ENCODE data around the gene SYNE2.

The SYNE2 gene

GRCh38 chr14:63878052-63878451 lies 25.2 kb downstream of the SYNE2 start:
- TF ChIP-seq CTCF (IDR thresholded peaks at IDR 0.05; ENCODE audit: low read length, missing control alignments), result no peak
- DNase-seq (ENCODE audit: low read depth), result no peak
- no peak overlapping the region for H3K4me3 ChIP-seq (replicated peaks; ENCODE audit: low read depth, low read length)

- DNase-seq (ENCODE audit: low read depth), result no peak
- no peak for TF ChIP-seq CTCF (IDR thresholded peaks at IDR 0.05; ENCODE audit: low read length, missing control alignments)
- H3K4me3 ChIP-seq (replicated peaks; ENCODE audit: low read depth, low read length), result no peak overlapping the region
Measured at GRCh38 chr14:63878792-63879191, 26.0 kb downstream of the SYNE2 start.

GRCh38 chr14:63881926-63882325 lies 29.1 kb downstream of the SYNE2 start:
- DNase-seq (ENCODE audit: low read depth), result no peak
- no peak overlapping the region for H3K4me3 ChIP-seq (replicated peaks; ENCODE audit: low read depth, low read length)
- TF ChIP-seq CTCF (IDR thresholded peaks at IDR 0.05; ENCODE audit: low read length, missing control alignments), result no peak

GRCh38 chr14:63887899-63888298 lies 35.1 kb downstream of the SYNE2 start:
- no peak for DNase-seq (ENCODE audit: low read depth)
- no peak for TF ChIP-seq CTCF (IDR thresholded peaks at IDR 0.05; ENCODE audit: low read length, missing control alignments)
- H3K4me3 ChIP-seq (replicated peaks; ENCODE audit: low read depth, low read length), result no peak overlapping the region

- no peak for TF ChIP-seq CTCF (IDR thresholded peaks at IDR 0.05; ENCODE audit: low read length, missing control alignments)
- no peak overlapping the region for H3K4me3 ChIP-seq (replicated peaks; ENCODE audit: low read depth, low read length)
- DNase-seq (ENCODE audit: low read depth), result no peak
Measured at GRCh38 chr14:63890553-63890952, 37.7 kb downstream of the SYNE2 start.

GRCh38 chr14:63891148-63891975 lies 38.6 kb downstream of the SYNE2 start:
- peak; percentile 41 for DNase-seq (ENCODE audit: low read depth)
- H3K4me3 ChIP-seq (replicated peaks; ENCODE audit: low read depth, low read length), result no peak overlapping the region
- TF ChIP-seq CTCF (IDR thresholded peaks at IDR 0.05; ENCODE audit: low read length, missing control alignments), result no peak

GRCh38 chr14:63892265-63892664 lies 39.5 kb downstream of the SYNE2 start:
- TF ChIP-seq CTCF (IDR thresholded peaks at IDR 0.05; ENCODE audit: low read length, missing control alignments), result no peak
- H3K4me3 ChIP-seq (replicated peaks; ENCODE audit: low read depth, low read length), result no peak overlapping the region
- DNase-seq (ENCODE audit: low read depth), result no peak
